ENCODE measurements around the gene USP22.
"Not testable (repeated sequence)": the region's sequence is repeated elsewhere in the genome, so short reads cannot be mapped to it uniquely, and the experiment has no call there.

Gene USP22

GRCh38 chr17:20983359-20983637 is 59.5 kb downstream of the USP22 start:
- DNase-seq, result no peak

- no peak for DNase-seq
These were observed 60.0 kb downstream of the USP22 start for GRCh38 chr17:20982589-20983358.

DNA sequence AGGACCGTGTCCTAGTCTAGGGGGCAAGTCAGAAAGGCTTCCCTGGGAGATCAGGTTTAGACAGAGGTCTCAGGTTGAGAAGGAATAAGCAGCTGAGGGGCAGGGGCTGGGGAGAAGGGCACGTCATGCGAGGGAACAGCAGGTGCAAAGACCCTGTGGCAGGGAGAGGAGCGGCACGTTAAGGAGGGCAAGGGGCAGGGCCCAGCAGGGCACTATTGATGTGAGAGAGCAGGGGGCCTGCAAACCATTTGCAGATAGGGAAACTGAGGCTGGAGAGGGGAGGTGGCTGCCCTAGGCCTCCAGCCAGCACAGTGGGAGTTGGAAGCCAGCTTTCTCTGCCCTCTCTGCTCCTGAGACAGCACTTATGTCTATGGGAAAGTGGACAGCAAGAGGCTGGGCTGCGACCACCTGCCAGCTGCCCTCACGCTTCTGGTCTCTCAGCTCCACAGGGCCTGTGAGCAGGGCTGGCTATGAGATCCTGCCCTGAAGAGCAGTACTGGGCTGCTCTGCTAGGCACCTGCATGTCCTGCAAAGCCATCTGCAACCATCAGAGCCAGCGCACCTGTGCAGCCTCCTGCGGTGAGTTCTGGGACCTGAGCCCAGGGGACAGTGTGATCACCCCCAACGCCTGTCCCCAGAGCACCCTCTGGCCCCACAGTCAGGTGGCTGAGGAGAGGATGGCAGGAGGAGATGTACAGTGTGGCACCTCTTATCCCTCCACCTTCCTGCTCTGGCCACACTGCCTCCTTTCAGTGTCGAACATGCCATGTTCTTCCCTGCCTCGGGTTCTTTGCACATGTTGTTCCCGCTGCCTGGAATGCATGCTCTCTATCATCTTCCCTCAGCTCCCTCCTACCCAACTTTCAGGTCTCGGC is 61.5 kb downstream of the USP22 start:
- no peak for DNase-seq

GRCh38 chr17:20979792-20980083 is 63.1 kb downstream of the USP22 start:
- DNase-seq, result no peak

DNA sequence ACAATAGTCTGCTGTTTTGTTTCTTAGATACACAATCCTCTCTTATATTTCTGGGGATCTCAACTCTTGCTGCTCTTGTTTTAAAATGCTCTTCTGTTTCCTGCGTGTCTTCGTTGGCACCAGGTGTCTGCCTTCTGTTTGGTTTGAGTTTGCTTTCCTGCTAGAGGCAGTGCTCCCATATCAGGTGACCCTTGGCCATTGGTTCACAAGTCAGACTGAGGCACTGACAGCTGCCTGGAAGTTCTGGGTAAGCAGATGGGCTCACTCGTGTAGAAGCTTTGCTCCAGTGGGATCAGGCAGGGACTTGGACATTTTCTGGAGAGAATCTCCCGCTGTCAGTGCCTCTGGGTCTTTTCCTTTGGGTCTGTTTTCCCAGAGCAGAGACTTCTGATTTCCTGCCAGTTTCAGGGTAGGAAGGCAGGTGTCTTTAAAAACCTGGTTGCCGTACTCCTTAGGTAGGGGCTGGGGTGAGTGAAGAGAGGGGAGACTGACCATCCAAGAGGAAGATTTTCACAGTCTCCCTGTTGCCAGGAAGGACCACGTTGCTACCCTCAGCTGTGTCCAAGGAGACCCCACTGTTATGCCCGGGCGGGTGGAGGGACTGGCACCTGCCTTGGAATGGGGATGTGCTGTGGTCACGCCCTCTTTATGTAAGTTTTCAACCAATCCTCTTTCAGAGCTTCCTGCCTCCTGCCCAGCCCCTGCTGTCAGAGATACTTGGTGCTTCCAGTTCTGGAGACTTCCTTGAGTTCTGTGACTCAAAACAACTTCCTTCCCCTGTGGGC is 63.6 kb downstream of the USP22 start:
- DNase-seq, result not testable (repeated sequence)

- DNase-seq, result not testable (repeated sequence)
These were observed 65.1 kb downstream of the USP22 start for GRCh38 chr17:20977609-20978253.

DNA sequence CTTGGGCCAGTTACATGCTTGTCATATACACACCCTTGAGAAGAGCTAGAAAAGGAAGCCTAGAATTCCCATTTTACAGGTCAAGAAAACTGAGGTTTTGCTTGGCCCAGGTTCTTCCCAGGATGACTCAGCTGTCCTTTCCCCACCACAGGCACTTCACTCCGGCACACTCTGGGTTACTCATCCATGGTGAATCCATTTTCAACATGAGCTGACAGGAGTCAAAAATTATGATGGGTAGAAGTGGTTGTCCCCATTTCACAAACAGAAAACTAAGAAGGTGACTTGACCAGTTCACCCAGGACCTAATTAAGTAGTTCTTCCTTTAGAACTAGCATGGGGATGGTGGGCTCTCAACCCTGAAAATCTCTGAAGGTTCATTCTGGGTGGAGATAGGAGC is 67.2 kb downstream of the USP22 start:
- no peak for DNase-seq

GRCh38 chr17:20970329-20970728 is 72.5 kb downstream of the USP22 start:
- DNase-seq, result no peak

- DNase-seq, result no peak
These were observed 73.7 kb downstream of the USP22 start for GRCh38 chr17:20968913-20969616.

- DNase-seq, result no peak
These were observed 75.0 kb downstream of the USP22 start for GRCh38 chr17:20967776-20968175.

DNA sequence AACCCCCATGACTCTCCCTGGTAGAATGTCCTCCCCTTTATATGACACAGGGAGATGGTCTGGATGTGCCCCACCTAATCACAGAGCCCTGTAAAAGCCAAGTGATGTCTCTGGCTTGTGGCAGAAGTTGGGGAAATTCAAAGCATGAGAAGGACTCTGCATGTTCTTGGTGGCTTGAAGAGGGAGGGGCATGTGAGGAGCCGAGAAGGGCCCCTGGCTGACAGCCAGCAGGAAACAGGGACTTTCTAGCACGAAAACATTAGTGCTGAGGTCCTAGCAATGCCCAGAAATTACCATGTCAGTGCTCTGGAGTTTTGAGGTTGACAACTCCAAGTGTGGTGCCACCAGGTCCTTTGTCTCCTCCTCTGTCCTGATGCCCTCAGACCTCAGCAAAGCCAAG is 75.9 kb downstream of the USP22 start:
- DNase-seq, result no peak

- DNase-seq, result no peak
These were observed 77.3 kb downstream of the USP22 start for GRCh38 chr17:20965492-20965891.

DNA sequence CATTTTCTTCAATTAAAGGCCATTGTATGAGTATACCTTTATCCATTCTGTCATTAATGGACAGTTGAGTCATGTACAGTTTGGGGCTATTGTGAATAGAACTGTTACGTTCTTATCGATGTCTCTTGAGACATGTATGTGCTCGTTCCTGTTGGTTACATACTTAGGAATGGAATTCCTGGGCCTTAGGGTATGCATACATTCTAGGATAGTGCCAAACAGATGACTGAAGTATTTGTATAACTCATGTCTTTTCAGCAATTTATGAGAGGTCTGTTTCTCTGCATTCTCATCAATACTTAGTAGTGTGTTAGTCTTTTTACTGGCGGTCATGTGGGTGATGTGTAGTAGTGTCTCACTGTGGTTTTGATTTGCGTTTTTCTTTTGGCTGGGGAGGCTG is 81.2 kb downstream of the USP22 start:
- no peak for DNase-seq

DNA sequence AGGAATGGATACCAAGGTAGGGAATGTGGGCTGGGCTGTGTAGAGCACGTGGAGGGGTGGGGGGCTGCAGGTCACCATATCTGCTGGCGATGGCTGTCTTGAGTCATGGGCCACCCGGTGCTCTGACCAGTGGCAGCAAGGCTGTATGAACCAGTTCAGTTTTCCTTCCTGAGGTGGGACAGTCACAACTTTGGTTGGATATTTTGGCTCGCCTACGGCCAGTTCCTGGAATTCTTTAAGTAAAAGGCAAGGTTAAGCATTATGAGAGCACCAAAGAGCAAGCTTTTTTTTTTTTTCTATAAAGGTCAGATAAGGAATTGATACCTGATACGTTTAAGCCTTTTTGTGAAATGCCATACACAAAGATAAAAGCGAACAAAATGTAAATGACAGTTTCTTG is 81.9 kb downstream of the USP22 start:
- DNase-seq, result no peak

GRCh38 chr17:20955427-20956323 is 87.1 kb downstream of the USP22 start:
- no peak for DNase-seq

DNA sequence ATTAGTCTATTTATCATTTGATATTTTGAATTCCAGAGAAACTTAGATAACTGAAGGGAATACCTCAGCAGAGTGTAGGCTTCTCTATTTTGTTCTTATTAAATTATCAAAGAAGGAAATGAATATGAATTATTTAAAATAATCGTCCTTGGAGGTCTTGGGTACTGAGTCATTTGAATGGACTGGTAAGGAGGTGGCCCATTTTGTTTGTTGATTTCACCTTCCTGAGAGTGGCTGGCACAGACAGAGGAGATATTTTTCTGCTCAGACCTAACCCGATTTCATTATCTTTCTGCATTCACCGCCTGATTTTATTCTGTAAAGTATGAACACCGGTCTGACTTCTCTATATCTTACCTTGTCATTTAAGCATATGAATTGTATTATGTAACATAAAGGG is 88.0 kb downstream of the USP22 start:
- DNase-seq, result no peak

DNA sequence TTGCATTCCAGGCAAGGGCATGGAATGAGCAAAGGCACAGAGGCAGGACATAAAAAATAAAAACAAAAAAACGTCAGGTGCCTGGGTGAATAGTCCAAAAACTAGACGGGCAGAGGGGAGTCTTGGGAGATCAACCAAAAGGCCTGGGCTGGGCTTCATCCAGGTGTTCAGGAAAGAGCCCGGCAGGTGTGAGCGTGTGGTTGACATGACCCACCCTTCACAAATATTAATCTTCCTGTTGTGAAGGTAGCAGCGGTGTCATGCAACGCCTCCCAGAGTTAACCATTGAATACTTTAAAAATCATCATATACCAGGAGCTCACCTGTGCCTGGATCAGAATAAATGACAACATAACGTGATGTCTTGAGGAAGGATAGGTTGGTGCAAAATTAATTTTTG is 90.6 kb downstream of the USP22 start:
- no peak for DNase-seq

Data from right hindlimb (tissue), 1 donor.